AG08396 (cell line): ENCODE results near the gene SART1.
A peak's percentile ranks its signal among the peaks of the same experiment; 100 is the strongest.
"Not testable (repeated sequence)": the region's sequence is repeated elsewhere in the genome, so short reads cannot be mapped to it uniquely, and the experiment has no call there.

ENCODE experiments used
- DNase-seq: peaks from one replicate; pipeline ENCODE4 v3.0.0; 2012; ENCODE audit warnings: low spot score, mixed read lengths

The SART1 gene

DNA sequence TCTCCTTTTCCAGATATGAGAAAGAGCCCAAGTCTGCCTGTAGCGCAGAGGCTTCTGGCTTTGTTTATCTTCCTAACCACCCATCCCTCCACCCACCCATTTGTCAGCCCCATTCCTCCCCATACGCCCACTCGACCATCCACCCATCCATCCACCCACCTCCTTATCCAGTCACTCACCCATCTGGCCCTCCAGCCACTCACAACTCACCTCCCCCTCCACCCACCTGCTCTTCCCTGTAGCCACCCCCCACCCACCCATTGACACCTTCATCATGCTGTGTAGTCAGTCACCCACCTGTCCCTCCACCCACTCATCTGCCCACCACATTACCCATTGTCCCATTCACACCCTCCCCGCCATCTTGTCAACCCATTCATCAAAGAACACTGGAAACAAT lies 55.8 kb downstream of the SART1 start:
- DNase-seq = no peak

DNA sequence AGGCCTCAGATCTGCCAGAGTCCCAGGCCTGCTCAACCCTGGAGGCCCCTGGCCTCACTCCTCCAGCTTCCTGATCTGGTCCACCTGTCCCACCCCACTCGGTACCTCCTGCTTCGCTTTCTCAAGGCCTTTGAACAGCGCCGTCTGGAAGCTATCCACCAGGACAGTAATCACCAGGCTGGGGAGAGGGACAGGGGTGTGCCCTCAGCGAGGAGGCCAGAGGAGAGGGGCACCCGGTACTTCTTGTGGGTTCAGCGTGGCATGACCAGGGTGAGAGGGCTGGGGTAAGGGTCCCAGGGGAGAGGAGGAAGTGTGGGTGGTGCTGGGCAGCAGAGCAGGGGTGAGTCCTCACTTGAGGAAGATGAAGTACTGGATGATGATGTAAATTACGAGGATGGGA lies 58.7 kb downstream of the SART1 start:
- DNase-seq = no peak

DNA sequence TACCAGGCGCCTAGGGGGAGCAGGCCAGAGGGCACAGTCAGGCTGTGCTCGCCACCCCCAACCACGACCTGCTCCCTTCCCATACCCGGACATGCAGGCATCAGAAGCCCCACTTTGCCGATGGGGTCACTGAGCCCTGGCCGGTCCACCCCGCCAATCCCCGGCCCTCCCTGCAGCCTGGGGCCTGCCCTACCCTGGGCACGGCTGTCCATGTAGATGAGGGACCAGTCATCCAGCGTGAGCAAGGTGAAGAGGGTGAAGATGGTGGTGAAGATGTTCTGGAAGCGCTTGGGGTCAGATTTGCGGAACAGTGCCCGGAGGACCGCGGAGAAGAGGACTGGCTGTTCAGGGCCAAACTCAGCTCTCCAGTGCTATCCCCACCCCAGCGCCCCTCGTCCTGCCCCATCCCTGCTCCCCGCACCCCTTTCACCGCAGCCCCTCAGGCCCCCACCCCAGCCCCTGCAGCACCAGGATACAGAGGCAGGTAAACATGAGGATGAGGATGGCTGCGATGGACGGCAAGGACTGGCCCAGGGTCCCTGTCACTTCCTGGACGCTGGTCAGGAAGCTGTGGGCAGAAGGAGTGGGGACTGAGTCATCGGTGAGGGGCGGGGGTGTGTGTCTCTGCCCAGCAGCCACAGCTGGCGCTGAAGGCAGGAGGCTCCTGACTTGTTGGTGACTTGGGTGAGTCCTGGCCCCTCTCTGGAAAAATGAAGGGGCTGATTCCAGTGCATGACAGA lies 59.3 kb downstream of the SART1 start:
- DNase-seq = peak; percentile 90

DNA sequence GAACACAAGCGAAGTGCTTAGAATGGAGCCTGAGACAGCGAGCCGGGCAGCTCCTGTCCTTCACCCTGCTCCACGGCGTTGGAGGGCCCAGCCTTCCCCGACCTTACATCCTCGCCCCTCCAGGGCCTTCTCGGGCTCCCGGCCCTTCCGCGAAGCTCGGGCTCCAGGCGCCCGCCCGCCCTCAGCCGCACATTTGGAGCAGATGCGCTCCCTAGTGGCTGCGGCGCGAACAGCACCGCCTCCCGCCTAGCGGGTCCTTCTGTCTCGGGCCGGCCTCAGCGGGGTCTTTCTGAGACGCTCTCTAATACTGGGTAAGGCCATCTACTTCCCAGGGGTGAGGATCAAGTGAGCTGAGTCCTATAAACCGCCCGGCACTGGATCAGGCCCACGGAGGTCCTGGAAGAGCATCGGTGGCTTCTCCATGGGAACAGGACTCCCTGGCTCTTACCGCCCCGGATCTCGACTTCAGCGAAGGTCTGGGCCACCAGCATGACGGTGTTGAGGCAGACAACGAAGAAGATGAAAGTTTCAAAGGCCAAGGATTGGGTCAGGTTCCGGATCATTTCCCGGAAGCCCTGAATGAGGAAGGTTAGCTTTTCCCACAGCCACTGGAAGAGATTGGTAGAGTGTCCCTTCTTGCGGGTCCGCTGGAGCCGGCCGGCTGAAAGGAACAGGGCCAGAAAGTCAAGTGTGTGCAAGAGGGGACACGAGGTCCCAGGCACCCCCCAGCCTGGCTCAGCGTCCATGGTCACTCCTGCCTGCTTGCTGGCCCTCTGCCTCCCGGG lies 61.1 kb downstream of the SART1 start:
- peak; percentile 90 for DNase-seq

DNA sequence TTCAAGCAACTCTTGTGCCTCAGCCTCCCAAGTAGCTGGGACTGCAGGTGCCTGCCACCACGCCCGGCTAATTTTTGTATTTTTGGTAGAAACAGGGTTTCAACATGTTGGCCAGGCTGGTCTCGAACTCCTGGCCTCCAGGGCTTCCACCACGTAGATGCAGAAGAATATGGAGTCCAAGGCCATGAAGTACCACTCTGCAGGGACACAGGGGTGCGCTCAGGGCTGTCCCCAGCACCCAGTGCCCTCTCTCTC lies 61.6 kb downstream of the SART1 start:
- not testable (repeated sequence) for DNase-seq

DNA sequence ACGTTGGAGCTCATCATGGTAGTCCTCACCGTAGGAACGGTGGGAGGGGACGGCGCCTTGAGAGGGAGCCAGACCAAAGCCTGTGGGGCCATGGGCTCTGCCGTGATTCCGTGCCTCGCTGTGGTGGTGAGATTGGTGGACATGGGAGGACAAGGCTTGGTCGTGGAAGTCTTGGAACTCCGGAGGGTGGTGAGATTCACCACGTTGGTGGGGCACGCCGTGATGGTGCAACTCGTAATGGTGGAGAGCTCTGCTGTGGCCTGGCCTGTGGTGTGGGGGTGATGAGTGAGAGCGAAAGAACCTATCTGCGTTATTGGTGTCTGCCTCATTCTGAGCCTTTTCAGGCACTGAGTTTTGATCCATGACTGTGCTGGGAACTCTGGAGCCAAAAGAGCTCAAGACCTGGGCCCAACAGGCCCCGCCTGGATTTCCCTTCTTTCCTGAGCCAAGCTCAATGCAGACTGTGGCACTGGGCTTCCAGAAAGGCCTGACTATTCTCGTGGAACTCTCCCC lies 64.5 kb downstream of the SART1 start, which contains the start of gene CATSPER1:
Gene CATSPER1, minus strand, starts transcription at position 463 of the 513 bp plus-strand sequence. Its CDS starts 100 bp downstream, at position 363.
- no peak for DNase-seq
